Endothelial cell of umbilical vein (primary cell): ENCODE measurements around the gene WDR93.

ENCODE experiments used
- CTCF ChIP-seq, 2 donors: IDR thresholded peaks; 1 replicate in 1 of 2; 2 replicates in 1 of 2; pipeline ENCODE4 v1.5.1; 2011; ENCODE audit warnings: low read length in 2 of 2, mild to moderate bottlenecking in 2 of 2, moderate library complexity in 2 of 2, control low read depth in 1 of 2, inconsistent platforms in 1 of 2, low read depth in 1 of 2; ENCODE audit not compliant: insufficient read depth in 1 of 2; ENCODE audit errors: extremely low read depth in 1 of 2
- POLR2A ChIP-seq: IDR thresholded peaks from 2 replicates; pipeline ENCODE4 v1.6.1; 2012; ENCODE audit warnings: low read depth, mild to moderate bottlenecking, control low read depth, low read length
- POLR2AphosphoS5 ChIP-seq: IDR thresholded peaks from 2 replicates; pipeline ENCODE4 v1.6.1; 2012; ENCODE audit warnings: low read depth, mild to moderate bottlenecking, control low read depth, low read length, moderate library complexity; ENCODE audit not compliant: insufficient read depth

- TF ChIP-seq CTCF (IDR thresholded peaks at IDR 0.05; ENCODE audit: extremely low read depth in 1 of 2, insufficient read depth in 1 of 2, low read depth in 1 of 2, low read length in 2 of 2) (no peak), POLR2AphosphoS5 (no peak), POLR2A (no peak)
Observed at GRCh38 chr15:89668171-89668570, 22.4 kb upstream of the WDR93 start.
